Gastrocnemius medialis (tissue), 4 donors: ENCODE data around the gene LRTM2.

Source experiments
- POLR2A ChIP-seq, 2 donors: fragments of 450-650 bp; IDR thresholded peaks; one replicate each; pipeline ENCODE4 v1.6.1; 2017; ENCODE audit warnings: antibody characterized with exemption in 2 of 2, mild to moderate bottlenecking in 2 of 2, moderate library complexity in 2 of 2
- TF ChIP-seq, protein P1 (sequence below), 5 experiments: fragments of 450-650 bp in 3 of 5; fragments of 200-600 bp in 2 of 5; sonication (generic) in 2 of 5; IDR thresholded peaks in 4 of 5; conservative IDR thresholded peaks in 1 of 5; 1 replicate in 4 of 5; 2 replicates in 1 of 5; pipeline ENCODE4 v1.5.1; 2016 to 2019; ENCODE audit warnings: antibody characterized with exemption in 5 of 5, mild to moderate bottlenecking in 3 of 5, moderate library complexity in 3 of 5

DNA sequence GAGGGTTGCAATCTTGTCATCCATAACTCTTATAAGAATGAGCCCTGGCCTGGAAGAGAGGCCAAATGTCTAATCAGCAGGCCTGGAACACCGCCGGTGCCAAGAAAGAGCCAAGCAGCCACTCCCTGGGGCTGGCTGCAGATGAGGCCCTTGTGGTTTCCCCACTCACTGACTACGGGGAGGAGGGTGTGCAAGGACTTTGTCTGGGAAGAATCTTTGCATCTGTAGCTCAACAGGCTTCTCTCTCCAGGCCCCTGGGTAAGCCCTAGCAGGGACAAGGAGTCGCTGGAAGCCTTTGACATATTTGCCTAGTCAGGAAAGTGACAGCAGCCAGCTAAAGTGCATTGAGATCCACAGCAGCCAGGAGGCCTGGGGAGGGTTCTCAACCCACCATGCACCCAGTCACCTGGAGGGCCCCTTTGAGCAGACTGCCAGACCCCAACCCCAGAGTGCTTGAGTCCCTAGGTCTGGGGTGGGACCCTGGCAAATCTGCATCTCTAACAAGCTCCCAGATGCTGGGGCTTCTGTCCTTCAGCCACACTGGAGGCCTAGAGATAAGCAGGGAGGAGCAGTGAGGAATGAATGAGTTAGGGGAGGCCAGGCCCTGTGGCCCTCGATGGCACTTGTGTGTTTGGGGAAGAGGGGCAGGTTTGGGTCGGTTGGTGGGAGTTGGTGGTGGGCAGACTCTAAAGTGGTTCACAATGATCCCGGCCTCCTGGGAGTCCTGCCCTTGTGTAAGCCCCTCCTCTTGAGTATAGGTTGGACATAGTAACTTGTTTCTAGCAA is 13.9 kb upstream of the LRTM2 start:
- TF ChIP-seq, protein P1, sequence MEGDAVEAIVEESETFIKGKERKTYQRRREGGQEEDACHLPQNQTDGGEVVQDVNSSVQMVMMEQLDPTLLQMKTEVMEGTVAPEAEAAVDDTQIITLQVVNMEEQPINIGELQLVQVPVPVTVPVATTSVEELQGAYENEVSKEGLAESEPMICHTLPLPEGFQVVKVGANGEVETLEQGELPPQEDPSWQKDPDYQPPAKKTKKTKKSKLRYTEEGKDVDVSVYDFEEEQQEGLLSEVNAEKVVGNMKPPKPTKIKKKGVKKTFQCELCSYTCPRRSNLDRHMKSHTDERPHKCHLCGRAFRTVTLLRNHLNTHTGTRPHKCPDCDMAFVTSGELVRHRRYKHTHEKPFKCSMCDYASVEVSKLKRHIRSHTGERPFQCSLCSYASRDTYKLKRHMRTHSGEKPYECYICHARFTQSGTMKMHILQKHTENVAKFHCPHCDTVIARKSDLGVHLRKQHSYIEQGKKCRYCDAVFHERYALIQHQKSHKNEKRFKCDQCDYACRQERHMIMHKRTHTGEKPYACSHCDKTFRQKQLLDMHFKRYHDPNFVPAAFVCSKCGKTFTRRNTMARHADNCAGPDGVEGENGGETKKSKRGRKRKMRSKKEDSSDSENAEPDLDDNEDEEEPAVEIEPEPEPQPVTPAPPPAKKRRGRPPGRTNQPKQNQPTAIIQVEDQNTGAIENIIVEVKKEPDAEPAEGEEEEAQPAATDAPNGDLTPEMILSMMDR (IDR thresholded peaks at IDR 0.05 in 4 of 5, conservative IDR thresholded peaks at IDR 0.05 in 1 of 5), result no peak
- no peak for TF ChIP-seq POLR2A (IDR thresholded peaks at IDR 0.05)
